ENCODE data around the gene BAHD1. TPM values are rescaled to one million over a fixed set of nuclear protein-coding genes. Genes with fewer than 3 reads are reported as not detected.

Gene BAHD1
- total RNA-seq, 4 donors from 2014 or later, result 19.0 to 26.2 (median 22.8) TPM

DNA sequence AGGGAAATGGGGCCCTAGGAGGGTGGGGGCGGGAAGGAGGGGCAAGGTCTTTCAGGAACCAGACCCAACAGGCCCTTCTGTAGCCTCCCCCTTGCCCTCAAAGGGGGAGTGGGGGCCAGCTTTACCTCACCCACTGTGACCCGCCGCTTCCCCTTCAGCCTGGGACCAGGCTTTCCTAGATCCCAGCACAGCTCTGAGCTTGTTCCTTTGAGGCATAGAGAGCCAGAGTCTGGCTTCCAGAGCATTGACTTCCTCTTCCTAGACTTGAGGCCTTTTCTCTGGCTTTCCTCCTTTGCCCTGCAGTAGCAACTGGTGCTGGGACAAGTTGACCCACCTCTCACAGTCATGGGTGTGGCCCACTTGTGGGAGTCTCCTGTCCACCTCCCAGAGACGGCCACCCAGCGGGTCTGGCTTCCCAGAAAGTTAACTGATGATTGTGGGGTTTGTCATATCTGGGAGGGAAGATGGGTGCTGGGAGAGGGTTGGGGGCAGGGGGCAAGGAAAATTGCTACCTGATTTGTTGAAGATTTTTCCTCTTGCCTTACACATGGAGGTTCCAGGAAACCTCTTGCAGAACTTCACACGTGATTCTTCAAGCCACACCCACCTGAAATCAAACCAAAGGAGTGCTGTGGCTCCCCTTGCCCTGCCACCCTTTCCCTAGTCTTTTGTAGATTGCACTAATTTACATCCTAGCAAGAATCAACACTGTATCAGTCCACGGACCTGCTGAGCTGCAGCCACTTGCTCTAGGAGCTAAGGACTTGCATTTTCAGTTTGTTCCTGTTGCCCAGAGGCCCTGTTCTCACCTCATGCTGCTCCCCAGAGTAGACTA is 25.9 kb downstream of the BAHD1 start:
- Histone ChIP-seq H3K4me3 (no peak overlapping the region), H3K27me3 (no peaks in the 10 kb centered on the region), H3K9me3 (no peaks in the 10 kb centered on the region), H3K4me1 (peaks cover 0 to 13% (median 7%) of the 10 kb centered on the region in 3 donors), H3K36me3 (peaks cover 0 to 57% of the 10 kb centered on the region in 2 donors), H3K27ac (no peak overlapping the region)
- TF ChIP-seq EP300 (IDR thresholded peaks at IDR 0.05), result no peak
- no peak for TF ChIP-seq POLR2AphosphoS5 (IDR thresholded peaks at IDR 0.05)
- no peak for TF ChIP-seq POLR2A (IDR thresholded peaks at IDR 0.05)
- TF ChIP-seq CTCF (IDR thresholded peaks at IDR 0.05), result no peak
- ATAC-seq, result no peak
- 38 to 90% methylated on average over 1 to 2 of the region's 7 CpGs for WGBS, 2 donors (ENCODE audit: low coverage in 1 of 2)

GRCh38 chr15:40467261-40467615 is 26.5 kb downstream of the BAHD1 start:
- Histone ChIP-seq H3K27ac (no peak overlapping the region), H3K36me3 (peaks cover 0 to 51% of the 10 kb centered on the region in 2 donors), H3K4me1 (peaks cover 0 to 19% (median 9%) of the 10 kb centered on the region in 3 donors), H3K27me3 (no peaks in the 10 kb centered on the region), H3K4me3 (no peak overlapping the region), H3K9me3 (no peaks in the 10 kb centered on the region)
- no peak for TF ChIP-seq CTCF (IDR thresholded peaks at IDR 0.05)
- TF ChIP-seq EP300 (IDR thresholded peaks at IDR 0.05), result no peak
- TF ChIP-seq POLR2AphosphoS5 (IDR thresholded peaks at IDR 0.05), result no peak
- ATAC-seq, result no peak

GRCh38 chr15:40468898-40469331 is 28.2 kb downstream of the BAHD1 start:
- H3K9me3 ChIP-seq, result no peaks in the 10 kb centered on the region
- no peak overlapping the region for H3K4me3 ChIP-seq
- H3K4me1 ChIP-seq, result peaks cover 0 to 26% (median 12%) of the 10 kb centered on the region in 3 donors
- H3K27me3 ChIP-seq, result no peaks in the 10 kb centered on the region
- peak overlapping the region in 1 of 4 donors; percentile 94 for H3K27ac ChIP-seq
- WGBS, 2 donors (ENCODE audit: low coverage in 1 of 2), result no CpG with 5 or more reads among the region's 4 CpGs
- TF ChIP-seq CTCF (IDR thresholded peaks at IDR 0.05) (no peak), POLR2AphosphoS5 (IDR thresholded peaks at IDR 0.05) (no peak), EP300 (IDR thresholded peaks at IDR 0.05) (no peak), POLR2A (IDR thresholded peaks at IDR 0.05) (no peak)
- peaks cover 0 to 34% of the 10 kb centered on the region in 2 donors for H3K36me3 ChIP-seq
- no peak for ATAC-seq

- Histone ChIP-seq H3K36me3 (peaks cover 0 to 25% of the 10 kb centered on the region in 2 donors), H3K27ac (peak overlapping the region; percentile 74 to 94 (median 92)), H3K9me3 (no peaks in the 10 kb centered on the region), H3K4me3 (peak overlapping the region in 1 of 2 donors; percentile 97), H3K27me3 (no peaks in the 10 kb centered on the region), H3K4me1 (peaks cover 0 to 26% (median 12%) of the 10 kb centered on the region in 3 donors)
- TF ChIP-seq POLR2AphosphoS5 (IDR thresholded peaks at IDR 0.05) (no peak), EP300 (IDR thresholded peaks at IDR 0.05) (no peak), CTCF (IDR thresholded peaks at IDR 0.05) (no peak), POLR2A (IDR thresholded peaks at IDR 0.05) (no peak)
- ATAC-seq, result no peak
- WGBS, 2 donors (ENCODE audit: low coverage in 1 of 2), result 67 to 68% methylated on average over 5 to 6 of the region's 7 CpGs
Observed at GRCh38 chr15:40469776-40470390, 29.1 kb downstream of the BAHD1 start.

Data from gastroesophageal sphincter (tissue), 4 donors.